Measurements from ENCODE around the gene SEC14L2.

The SEC14L2 gene

GRCh38 chr22:30396871-30397655, at the start of gene SEC14L2:
TSS of gene SEC14L2 (plus strand) at chr22:30397018. CDS start at chr22:30397117, 99 bp downstream.
- DNase-seq (ENCODE audit: low read depth), result peak; percentile 54

DNA sequence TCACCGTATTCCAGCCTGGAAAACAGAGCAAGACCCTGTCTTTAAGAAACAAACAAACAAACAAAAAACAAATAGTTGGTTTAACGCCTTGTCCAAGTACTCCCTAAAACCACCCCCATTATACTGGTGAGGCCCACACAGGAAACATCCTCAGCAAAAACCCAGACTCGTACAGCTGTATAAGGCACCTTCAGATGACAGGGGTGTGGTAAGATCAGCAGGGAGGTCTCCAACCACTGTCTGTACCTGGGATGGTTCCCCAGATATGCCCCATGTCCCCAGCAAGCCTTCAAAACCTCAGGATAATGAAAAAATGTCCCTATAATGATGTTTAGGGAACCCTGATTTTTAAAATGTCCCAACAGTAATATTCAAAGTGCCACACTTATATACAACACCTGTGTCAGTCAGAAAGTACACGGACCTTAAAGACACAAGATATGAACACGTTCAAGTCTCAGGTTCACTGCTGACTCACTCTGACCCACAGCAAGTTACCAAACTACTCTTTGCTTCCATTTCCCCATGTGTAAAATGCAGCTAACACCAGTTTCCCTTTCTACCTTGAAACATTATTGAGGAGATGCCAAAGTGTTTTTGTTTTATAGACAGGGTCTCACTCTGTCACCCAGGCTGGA, 49.4 kb upstream of the SEC14L2 start:
- no peak for DNase-seq (ENCODE audit: low read depth)

GRCh38 chr22:30348404-30348803, 48.4 kb upstream of the SEC14L2 start:
- DNase-seq (ENCODE audit: low read depth), result no peak

- no peak for DNase-seq (ENCODE audit: low read depth)
Measured at GRCh38 chr22:30348809-30349208, 48.0 kb upstream of the SEC14L2 start.

- no peak for DNase-seq (ENCODE audit: low read depth)
Measured at GRCh38 chr22:30351226-30351625, 45.6 kb upstream of the SEC14L2 start.

GRCh38 chr22:30354644-30355043, 42.2 kb upstream of the SEC14L2 start:
- DNase-seq (ENCODE audit: low read depth), result no peak

DNA sequence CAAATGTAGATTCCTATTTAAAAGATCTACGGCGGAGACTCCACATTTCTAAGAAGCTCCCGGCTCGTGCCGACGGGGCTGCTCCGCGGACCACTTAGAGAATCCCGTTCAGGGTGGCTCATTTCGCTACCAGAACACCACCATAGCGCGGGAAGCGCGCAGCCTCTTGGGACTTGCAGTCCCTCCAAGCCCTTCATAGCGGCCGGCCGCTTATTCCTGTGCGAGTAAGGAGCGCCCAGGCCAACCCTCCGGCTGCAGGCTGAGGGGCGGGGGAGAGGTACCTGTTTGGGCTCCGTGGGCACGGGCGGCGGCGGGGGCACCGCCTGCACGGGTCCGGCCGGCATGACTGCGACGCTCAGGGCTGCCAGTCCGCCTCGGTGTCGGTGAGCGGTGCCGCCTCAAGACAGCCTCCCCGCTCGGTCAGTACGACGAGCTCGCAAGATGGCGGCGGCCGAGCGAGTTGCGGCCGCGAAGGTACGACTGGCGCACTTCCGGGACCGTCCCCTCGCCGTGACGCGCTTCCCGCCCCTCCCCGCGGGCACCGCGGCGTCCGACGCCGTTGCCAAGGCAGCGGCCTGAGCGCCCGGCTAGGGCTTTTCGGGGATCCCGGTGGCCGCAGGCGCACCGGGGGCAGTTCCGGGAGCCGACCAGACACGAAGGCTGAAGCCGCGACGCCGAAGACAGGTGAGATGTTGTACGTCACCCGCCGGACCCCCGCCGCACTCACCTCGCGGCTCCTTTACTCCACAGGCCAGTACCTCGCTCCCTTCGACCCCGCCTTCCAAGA, 40.2 kb upstream of the SEC14L2 start, which contains the start of the genes CCDC157 and SF3A1:
CCDC157 (plus strand) TSS at position 559 of the 787 bp plus-strand sequence. CDS start 8,994 bp downstream, outside the sequence.
SF3A1 (minus strand) TSS at position 446 of the 787 bp plus-strand sequence; CDS start at position 344, 102 bp downstream.
- peak; percentile 83 for DNase-seq (ENCODE audit: low read depth)

DNA sequence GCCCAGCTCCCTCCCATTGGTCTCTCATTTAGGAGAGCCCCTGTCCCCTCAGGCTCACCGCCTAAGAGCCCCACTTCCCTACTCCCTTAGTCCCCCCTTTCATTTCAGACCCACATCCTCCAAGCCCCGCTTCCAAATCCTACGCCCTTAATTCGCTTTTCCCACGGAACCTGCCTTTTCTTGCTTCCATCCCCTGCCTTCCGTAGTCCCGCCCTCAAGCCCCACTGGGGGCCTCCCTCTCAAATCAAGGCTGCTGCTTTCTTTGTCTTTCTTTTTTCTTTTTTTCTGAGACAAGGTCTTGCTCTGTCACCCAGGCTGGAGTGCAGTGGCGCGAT, 39.6 kb upstream of the SEC14L2 start:
- no peak for DNase-seq (ENCODE audit: low read depth)

GRCh38 chr22:30357650-30358215, 39.1 kb upstream of the SEC14L2 start:
- DNase-seq (ENCODE audit: low read depth), result no peak

DNA sequence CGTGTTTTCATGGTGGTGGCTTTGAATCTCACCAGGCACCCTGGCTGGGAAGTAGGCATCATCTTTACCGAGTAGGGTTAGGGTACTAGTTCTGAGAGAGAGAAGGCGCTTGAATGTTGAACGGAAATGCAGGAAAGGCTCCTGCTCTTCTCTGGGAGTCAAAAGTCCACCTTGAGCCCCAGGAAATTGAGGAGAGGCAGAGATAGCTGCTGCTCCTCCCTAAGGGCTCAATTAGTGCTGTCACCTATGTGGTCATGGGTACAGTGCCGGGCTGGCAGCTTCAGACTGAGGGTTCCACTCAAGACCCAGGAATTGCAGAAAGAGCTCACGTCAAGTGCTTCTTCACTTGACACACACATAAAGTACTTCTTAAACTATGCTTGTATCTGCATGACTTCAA, 38.3 kb upstream of the SEC14L2 start:
- no peak for DNase-seq (ENCODE audit: low read depth)

DNA sequence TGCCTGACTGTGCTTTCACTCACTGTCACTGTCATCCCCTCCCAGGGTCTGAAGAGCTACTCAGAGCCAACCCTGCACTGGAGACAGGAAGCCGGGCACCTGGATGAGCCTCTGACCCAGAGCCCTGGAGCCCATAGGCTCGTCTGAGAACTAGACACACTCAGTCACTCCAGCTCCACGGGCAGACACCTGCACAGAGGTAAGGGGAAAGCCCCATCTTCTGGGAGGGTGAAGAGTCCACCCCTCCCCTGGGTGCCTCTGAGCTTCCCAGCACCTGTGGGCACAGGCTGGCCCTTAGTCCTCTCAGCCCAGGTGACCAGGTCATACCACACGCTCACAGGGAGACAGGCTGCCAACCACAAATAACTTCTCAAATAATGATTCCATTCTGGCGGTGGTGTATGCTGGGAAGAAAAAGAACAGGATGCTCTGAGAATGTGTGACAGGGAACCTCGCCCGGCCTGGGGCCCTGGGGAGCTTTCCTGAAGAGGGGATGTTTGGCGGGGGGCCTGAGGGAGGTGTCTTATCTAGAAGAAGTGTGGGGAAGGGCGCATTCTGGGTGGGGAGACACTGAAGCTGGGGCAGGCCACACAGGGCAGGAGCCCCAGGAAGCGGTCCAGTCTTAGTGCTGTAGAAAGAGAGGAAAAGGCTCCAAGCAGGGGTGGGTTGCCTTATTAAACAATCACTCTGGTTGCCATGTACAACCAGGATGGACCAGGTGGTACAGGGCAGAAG, 34.7 kb upstream of the SEC14L2 start:
- DNase-seq (ENCODE audit: low read depth), result no peak

- no peak for DNase-seq (ENCODE audit: low read depth)
Measured at GRCh38 chr22:30362651-30363281, 34.1 kb upstream of the SEC14L2 start.

DNA sequence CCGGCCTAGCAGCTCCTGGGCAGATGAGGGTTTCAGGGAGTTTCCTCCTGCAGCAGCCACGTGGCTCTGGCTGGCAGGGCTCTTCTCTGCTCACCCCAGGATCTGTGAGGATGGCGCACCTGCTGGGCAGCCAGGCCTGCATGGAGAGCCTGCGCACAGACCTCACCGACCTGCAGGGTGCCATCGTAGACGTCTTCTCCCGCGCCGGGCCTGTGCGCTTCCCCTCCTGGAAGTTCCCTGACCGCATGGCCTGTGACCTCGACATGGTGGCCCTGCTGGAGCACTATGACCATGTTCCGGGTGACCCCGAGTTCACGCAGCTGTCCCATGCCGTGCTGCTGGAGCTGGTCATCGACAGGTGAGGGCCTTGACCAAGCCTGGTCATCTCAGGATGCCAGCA, 30.9 kb upstream of the SEC14L2 start:
- DNase-seq (ENCODE audit: low read depth), result no peak

GRCh38 chr22:30368420-30368819, 28.4 kb upstream of the SEC14L2 start:
- DNase-seq (ENCODE audit: low read depth), result no peak

DNA sequence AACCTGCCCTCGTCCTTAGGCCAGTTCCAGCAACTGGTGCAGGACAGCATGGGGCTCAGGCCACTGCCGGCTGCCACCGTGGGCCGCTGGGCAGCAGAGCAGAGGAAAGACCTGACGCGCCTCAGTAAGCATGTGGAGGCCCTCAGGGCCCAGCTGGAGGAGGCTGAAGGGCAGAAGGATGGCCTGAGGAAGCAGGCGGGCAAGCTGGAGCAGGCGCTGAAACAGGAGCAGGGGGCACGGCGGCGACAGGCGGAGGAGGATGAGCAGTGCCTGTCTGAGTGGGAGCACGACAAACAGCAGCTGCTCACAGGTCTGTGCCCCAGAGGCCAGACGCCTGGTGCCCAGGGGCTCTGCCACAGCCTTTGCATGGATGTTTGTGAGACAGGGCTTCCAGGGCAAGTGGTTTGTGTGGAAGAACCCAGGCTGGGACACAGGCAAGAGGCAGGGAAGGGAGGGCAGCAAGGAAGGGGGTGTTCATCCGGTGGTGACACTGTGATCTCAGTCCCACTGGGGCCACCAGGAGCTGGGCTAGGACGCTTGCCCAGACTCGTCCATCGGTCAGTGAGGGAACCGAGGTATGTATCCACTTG, 26.1 kb upstream of the SEC14L2 start:
- DNase-seq (ENCODE audit: low read depth), result no peak

- no peak for DNase-seq (ENCODE audit: low read depth)
Measured at GRCh38 chr22:30371321-30371720, 25.5 kb upstream of the SEC14L2 start.

- no peak for DNase-seq (ENCODE audit: low read depth)
Measured at GRCh38 chr22:30371981-30372380, 24.8 kb upstream of the SEC14L2 start.

- DNase-seq (ENCODE audit: low read depth), result no peak
Measured at GRCh38 chr22:30372915-30373314, 23.9 kb upstream of the SEC14L2 start.

GRCh38 chr22:30373331-30374325, 23.2 kb upstream of the SEC14L2 start:
- no peak for DNase-seq (ENCODE audit: low read depth)
